Posterior cingulate gyrus (tissue), 11 donors: ENCODE data around the gene DZANK1.
"Not testable (repeated sequence)": the region's sequence is repeated elsewhere in the genome, so short reads cannot be mapped to it uniquely, and the experiment has no call there.

Experiments
- DNase-seq, 10 donors: peaks; one replicate each; pipeline versions ENCODE4 v3.0.0 to v3.0.0-alpha.2; 2020 to 2021; ENCODE audit warnings: mixed read lengths in 3 of 10
- intact Hi-C: fragments of 100-400 bp; cut with DNase I; formaldehyde crosslinking; loops from one replicate; pipeline ENCODE4 v1.15.1; 2023

DZANK1 gene

DNA sequence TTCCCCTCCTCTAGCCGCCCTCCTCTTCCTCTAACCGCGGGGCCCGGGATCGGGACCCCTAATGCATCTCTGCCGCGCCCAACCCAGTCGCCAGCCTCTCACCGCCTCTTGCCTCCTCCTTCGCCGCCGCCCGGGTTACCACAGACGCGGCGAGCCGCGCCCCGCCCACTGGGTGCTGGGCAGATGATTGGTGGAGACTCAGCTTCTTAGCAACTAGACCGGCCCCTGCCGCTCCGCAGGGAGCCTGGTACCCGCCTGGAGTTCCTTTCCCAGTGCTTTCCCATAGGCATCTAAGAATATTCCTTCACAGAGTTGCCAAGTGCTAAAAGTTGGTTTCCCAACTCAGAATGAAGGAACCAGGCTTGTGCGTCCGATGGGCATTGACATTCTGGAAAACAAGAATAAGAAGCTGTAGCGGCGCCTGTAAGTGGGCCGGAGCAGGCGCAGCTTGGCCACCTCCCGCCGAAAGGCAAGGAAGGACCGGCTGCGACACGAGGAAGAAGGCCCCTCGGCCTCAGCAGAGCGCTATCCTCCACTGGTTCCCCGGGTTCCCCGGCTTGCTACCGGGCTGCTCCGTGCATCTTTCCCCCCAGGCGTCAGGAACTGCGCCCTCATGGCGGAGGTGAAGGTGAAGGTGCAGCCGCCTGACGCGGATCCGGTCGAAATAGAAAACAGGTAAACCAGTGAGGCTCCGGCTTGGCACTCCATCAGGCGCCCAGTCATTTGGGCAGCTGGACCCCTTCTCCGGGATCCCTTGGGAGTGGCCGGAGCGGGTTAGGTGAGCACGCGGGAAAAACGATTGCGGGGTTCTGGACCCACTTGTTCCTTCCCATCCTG, at the start of gene DZANK1, which contains the start of gene POLR3F:
DZANK1 (minus strand) TSS at position 137 of the 837 bp plus-strand sequence. CDS start 1,672 bp downstream, outside the sequence.
POLR3F (plus strand) TSS at position 497 of the 837 bp plus-strand sequence; CDS start at position 614, 117 bp downstream.
- intact Hi-C loops: loop anchor here (2.0 to 5.0 kb wide), 3 partner anchors 30 to 180 kb away; partner anchors contain the start of genes RBBP9, SMIM26 and ZNF133
- peak; percentile 94 to 100 (median 97) for DNase-seq

DNA sequence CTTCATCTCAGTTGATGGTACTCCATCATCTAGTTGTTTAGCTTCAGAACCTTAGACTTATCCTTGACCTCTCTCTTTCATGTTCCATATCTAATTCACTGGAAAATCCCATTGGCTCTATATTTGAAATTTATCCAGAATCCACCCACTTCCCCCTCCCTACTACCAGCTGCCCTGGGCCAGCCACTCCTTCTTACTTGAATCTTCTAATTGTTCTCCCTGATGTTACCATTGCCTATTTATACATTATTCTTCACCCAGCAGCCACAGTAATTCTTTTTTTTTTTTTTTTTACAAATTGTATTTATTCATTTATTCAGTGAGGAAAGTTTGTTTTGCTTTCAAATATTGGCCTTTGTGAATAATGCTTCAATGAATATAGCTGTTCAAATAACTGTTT, 49.1 kb upstream of the DZANK1 start:
- DNase-seq: no peak
- intact Hi-C loops: no loop called here

DNA sequence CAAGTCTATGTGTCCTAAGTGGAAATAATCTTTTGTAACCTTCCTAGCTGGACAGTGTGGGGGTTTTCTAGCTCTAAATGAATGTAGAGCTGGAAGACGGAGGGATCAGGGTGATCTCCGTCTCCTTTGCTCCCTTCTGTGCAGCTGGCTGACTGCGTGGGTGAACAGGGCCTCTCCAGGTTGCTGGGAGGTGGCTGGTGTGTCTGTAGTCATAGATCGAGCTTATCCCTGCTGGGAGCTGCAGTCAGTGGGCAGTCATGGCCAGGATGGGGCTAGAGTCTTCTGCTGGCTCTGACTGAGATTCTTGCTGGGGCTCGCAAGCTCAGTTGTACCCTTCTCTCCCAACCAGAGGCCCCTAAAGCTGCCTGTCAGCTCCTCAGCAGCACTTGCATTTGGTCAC, 47.3 kb upstream of the DZANK1 start:
- DNase-seq: no peak
- intact Hi-C loops: no loop called here

DNA sequence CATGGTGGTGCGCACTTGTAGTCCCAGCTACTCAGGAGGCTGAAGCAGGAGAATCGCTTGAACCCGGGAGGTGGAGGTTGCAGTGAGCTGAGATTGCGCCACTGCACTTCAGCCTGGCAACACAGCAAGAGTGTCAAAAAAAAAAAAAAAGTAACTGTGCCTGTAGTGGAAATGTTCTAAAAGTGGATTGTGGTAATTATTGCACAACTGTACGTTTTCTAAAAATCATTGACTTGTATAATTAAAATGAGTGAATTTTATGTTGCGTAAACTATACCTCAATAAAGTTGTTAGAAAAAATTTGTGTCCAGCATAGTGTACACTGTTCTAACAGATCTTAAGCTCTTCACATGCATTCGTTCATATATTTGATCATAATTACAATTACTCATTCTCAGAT, 46.4 kb upstream of the DZANK1 start:
- DNase-seq: no peak
- intact Hi-C loops: no loop called here

DNA sequence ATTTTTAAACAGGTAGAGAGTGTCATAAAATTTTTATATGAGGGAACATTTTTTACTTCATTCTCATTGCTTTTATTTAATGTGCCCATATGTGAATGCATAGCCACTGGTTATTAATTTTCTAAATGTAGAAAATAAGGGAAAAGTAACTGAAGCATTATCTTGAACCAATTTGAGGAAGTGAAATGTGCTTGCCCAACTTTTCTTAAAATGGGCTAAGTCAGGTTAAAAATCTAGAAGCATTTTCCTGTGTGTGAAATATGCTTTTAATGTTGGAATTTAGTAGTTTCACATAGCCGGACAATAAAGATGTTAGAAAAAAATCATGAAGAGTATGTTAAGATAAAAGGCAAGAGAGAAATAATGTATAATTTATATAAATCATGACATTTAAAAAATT, 44.7 kb upstream of the DZANK1 start:
- DNase-seq: no peak
- intact Hi-C loops: no loop called here

DNA sequence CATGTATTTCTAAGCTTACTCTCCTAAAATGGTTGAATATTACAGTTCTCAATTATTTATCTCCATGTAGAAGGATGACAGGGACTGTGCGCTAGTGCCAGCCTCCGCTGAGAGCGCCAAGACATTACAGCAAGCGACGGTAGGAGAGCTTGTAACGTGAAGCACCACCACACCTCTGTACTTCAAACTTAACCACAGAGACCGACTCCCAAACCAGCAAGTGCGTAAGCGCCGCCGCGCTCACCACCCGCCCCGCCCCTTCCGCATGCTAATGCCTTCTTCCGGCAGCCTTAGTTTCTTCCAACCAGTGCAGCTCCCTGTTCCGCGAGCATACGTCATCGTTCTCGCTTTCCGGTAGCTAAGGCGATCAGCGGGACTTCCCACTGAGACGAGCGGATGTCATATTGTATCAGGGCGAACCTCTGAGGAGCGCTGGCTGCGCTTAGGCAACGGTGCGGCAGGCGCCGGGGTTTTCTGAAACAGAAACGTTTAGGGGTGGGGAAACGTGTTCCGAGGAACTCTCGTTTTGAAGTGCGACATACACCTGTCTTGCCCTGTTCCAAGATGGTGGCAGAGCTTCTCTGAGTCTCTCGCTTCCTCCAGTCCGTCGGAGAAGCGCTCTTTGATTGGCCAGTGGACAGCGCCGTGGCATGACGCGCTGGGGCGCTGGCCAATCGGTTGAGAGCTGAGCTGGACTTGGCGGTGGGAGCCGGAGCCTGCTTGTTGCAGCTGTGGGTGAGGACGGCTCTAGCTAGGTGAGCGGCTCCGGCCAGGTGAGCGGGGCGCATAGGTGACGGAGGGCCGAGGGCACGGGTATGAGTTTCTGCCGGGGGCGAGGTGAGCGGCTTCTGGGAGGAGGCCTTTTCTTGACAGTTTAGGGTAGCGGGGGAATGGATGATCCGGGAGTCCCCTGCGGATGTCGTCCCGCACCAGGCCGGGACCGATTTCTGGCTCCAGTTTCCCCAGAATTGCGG, 40.7 kb upstream of the DZANK1 start, which contains the start of gene SEC23B:
SEC23B (plus strand) TSS at position 723 of the 974 bp plus-strand sequence. CDS start 2,896 bp downstream, outside the sequence.
- intact Hi-C loops: loop anchor here (2.0 kb wide), 1 partner anchor 59 kb away; the partner anchor contains the start of gene SMIM26
- DNase-seq: peak; percentile 93 to 100 (median 97)

DNA sequence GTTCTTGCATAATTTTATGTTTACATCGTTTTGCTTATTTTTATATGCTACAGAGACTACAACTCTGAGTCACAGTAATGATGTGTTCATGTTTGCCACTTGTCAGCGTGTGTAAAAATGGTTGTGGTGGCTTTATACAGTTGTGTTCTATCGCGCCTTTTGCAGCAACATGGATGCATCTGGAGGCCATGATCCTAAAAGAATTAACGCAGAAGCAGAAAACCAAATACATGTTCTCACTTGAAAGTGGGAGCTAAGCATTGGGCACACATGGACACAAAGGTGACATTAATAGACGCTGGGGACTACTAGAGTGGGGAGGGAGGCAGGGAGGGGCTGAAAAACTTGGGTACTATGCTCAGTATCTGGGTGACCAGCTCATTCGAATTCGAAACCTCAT, 39.9 kb upstream of the DZANK1 start:
- DNase-seq: no peak
- intact Hi-C loops: loop anchor here (2.0 kb wide), 1 partner anchor 60 kb away; the partner anchor contains the start of gene SMIM26

DNA sequence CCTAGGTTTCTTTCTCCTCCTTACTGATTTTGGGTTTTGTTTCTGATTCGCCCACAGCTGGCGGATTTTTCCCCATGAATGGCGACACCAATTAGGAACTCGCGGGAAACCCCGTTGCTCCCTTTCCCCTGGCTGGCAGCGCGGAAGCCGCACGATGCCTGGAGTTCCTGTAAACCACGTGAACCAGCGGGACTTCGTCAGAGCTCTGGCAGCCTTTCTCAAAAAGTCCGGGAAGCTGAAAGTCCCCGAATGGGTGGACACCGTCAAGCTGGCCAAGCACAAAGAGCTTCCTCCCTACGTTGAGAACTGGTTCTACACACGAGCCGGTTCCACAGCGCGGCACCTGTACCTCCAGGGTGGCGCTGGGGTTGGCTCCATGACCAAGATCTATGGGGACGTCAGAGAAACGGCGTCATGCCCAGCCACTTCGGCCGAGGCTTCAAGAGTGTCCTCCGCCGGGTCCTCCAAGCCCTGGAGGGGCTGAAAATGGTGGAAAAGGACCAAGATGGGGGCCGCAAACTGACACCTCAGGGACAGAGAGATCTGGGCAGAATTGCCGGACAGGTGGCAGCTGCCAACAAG, 37.7 kb upstream of the DZANK1 start:
- peak in 6 of 10 donors; percentile 4 to 68 (median 18) for DNase-seq
- intact Hi-C loops: no loop called here

DNA sequence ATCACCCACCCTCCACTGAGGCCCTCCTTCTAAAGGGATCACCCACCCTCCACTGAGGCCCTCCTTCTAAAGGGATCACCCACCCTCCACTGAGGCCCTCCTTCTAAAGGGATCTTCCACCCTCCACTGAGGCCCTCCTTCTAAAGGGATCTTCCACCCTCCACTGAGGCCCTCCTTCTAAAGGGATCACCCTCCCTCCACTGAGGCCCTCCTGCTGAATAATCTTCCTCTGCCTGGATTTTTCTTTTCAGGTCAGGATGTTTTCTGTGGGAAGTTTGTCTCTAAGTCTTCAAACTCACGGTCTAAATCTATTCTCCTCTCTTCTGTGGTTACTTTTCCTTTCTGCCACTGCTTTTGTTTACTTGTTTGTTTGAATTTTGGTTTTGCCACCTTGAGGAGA, 34.8 kb upstream of the DZANK1 start:
- not testable (repeated sequence) for DNase-seq

DNA sequence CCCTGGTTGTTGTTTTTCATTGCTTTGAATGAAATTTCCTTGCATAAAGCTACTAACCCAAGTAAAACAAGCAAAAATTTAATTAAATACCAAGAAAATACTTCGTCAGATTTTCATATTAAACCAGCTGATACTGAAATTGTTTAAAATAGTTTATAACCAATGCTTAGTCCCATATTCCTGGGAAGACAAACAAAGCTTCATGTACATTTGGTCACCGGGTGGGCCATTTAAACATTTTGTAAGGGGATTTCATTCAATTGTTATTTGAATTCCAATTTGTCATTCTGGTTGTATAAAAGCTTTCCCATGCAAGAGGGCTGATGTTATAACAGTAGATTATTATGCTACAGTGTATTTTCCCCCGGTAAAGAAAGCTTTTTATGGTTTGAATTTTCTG, 30.8 kb upstream of the DZANK1 start:
- intact Hi-C loops: loop anchor here (2.0 kb wide), 1 partner anchor 31 kb away; the partner anchor contains the start of genes DZANK1 and POLR3F
- no peak for DNase-seq

More for the DNA sequence above, 34.8 kb upstream of the DZANK1 start:
- intact Hi-C loops: not testable (repeated sequence)

DNA sequence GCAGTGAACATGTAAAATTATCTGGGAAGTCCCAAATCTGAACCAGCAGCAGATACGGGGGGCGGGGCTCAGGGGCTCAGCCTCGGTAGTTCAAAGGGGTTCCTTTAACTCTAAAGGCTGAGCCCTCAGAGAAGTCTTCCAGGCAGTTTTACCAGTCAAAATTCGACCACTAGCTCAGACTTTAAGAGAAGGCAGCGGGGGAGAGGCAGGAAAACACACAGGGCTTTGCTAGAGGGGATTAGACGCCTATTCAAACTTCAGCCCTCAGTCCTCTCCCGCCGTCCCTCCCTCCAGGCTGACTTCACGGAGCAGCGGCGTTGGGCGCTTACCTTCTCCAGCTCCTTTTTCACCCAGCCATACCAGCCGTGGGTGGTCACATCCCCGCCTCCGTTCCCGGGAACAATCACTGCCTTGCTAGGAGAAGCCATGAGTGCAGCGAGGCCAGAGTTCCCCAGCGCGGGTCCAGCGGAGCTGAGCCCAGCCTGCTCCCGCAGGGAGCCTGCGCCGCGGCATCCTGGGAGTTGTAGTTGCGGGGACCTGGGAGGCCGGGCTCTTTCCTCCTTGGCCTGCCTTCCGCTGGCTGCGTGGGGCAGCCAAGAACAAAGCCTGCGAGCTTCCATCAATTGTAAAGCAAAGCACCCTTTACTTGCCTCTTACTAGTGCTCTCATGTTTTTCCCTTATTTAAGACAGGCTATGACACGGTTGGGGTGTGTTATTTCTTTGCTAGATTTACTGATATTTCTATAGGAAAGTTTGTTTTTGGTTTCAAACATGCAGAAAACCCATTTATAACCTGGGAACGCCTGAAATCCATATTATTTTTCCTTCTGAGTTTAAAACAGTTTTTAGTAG, 30.1 kb upstream of the DZANK1 start, which contains the start of gene RBBP9:
RBBP9 (minus strand) TSS at position 486 of the 853 bp plus-strand sequence; CDS start at position 428, 58 bp downstream.
- intact Hi-C loops: loop anchor here (2.0 kb wide), 1 partner anchor 30 kb away; the partner anchor contains the start of genes DZANK1 and POLR3F
- peak; percentile 77 to 98 (median 90) for DNase-seq

DNA sequence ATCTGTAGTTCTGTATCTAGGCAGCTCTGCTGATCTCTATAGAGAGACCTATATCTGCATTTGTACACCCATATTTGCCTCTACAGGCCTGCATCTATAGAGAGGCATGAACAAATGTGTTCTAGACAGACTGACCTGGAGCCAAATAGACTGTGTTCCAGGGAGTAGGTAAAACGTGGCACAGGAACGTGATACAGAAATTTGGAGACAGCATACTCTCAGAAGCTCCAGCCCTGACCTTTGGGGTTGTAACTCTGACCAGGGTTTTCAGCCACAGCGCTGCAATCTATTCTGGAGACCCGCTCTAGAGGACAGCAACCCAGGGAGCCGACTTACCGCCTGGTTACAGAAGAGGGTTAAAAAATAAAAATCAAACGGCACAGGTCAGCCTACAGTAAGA, 29.2 kb upstream of the DZANK1 start:
- no peak for DNase-seq
- intact Hi-C loops: loop anchor here (2.0 kb wide), 1 partner anchor 29 kb away; the partner anchor contains the start of genes DZANK1 and POLR3F

DNA sequence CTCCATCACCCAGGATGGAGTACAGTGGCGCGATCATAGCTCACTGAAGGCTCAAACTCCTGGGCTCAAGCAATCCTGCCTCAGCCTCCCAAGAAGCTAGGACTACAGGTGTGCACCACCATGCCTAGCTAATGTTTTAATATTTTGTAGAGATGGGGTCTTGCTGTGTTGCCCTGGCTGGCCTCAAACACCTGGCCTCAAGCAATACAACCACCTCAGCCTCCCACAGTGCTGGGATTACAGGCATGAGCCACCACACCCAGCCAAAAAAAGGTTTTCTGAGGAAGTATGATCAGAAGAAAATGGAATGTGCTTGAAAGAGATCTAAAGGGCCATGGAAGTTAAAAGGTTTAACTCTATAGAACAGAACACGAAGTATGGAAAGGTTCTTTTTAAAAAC, 21.5 kb upstream of the DZANK1 start:
- intact Hi-C loops: no loop called here

DNA sequence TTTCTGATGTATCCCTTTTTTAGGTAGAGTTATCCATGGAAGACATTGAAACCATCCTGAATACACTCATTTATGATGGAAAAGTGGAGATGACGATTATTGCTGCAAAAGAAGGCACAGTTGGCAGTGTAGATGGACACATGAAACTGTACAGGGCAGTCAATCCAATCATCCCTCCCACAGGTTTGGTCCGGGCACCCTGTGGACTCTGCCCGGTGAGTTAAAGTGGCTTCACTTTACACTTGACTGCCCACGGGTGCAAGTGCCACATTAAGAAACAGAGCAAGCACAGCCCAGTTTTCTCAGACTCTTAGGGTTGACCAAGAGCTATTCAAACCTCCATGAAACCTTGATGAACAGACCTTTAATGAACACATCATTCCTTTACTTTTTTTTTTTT, 14.8 kb upstream of the DZANK1 start:
- DNase-seq: no peak
- intact Hi-C loops: no loop called here

More for the DNA sequence above, 21.5 kb upstream of the DZANK1 start:
- no peak for DNase-seq

DNA sequence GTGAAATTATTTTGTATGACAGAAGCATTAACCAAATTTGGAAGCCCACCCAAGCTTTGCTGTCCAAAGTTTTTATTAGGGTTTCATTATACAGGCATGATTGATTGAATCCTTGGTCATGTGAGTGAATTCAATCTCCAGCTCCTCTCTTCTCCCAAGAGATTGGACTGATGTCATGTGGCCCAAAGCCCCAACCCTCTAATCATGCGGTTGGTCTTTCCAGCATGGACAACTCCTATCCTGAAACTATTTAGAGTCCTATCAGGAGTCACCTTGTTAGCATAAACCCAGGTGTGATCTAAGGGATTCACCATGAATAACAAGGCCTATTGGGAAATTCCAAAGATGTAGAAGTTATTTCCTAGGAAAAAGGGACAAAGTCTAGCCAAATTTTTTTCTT, 11.0 kb upstream of the DZANK1 start:
- no peak for DNase-seq
- intact Hi-C loops: no loop called here

DNA sequence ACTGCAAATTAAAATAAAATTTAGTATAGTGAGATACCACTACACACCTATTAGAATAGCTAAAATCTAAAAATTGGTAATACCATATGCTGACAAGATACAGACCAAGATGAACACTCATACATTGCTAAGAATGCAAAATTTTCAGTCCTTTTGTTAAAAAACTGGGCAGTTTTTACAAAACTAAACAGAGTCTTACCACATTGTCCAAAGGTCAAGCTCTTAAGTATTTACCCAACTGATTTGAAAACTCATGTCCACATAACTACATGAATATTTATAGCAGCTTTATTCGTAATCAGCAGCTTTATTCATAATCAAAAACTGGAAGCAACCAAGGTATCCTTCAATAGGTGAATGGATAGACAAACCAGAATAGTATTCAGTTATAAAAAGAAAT, 10.4 kb upstream of the DZANK1 start:
- intact Hi-C loops: no loop called here
- no peak for DNase-seq

DNA sequence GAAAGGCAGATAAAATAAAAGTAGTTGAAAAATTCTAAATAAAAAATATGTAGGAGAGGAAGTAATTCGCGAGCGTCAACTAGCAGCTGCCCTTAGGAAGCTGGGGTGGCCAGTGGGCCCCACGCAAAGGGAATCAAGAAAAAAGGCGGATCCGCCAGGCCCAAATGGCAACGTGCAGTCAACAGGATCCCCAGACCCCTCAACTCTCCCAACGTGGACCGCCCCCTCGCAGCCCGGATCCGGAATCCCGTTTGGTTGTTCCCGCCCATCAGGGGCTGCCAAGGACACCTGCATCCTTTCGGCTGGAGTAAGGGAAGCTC, 296 bp downstream of the DZANK1 start:
- intact Hi-C loops: loop anchor here (2.0 to 5.0 kb wide), 3 partner anchors 30 to 179 kb away; partner anchors contain the start of genes RBBP9, SMIM26 and ZNF133
- no peak for DNase-seq

DNA sequence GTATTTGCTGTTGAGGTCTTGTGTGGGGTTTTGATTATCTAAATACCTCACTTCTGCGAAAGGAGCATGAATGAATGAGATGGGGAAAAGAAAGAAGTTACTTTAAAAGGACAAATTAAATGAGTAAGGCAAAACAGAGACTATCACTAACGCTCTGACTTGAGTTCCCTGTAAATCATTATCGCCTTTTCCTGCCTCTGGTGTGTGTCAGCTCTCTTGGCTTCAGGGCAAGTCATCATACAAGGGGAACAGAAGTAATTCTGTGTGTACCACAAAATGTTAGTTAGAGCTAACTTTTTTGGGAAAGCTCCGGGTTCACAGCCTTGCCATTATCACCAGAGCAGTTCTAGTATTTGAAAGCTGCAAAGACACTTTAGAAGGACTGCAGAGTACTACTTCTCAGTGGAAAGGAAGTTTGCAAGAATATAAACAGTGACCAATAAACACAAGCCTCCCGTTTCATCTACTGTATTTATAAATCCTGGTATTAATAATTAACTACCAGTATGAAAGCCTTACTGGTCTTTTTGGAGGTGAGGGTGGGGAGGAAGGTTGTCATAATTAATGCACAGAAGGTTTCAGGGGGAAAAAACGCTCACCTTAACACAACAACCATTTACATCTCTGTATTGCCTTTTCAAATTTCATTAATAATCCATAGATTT, 1.2 kb downstream of the DZANK1 start:
- DNase-seq: no peak
- intact Hi-C loops: loop anchor here (2.0 to 5.0 kb wide), 3 partner anchors 31 to 178 kb away; partner anchors contain the start of genes RBBP9, SMIM26 and ZNF133
